K562 (cell line): ENCODE results near the gene NOP16. TPM values are rescaled to one million over a fixed set of nuclear protein-coding genes. Genes with fewer than 3 reads are reported as not detected.
A peak's percentile ranks its signal among the peaks of the same experiment; 100 is the strongest.

ENCODE experiments used
- ATAC-seq: fragments of 200-7000 bp; cut with Tn5 transposase; 3 replicates; pipeline ENCODE4 v1.9.1; 2020; ENCODE audit warnings: moderate library complexity
- BruUV-seq: library from RNA; stranded (reverse); fragments of 400-500 nt; replicated peaks from 2 replicates; lab custom pipeline; 2021; lab: Mats Ljungman, UMichigan
- CTCF ChIA-PET: fragments of 300-600 bp; formaldehyde crosslinking; extraction: SDS; loops from one replicate; lab custom pipeline; 2021; ENCODE audit warnings: low intra/inter-chr PET ratio; lab: Yijun Ruan, JAX
- POLR2A ChIA-PET: fragments of 300-600, 350-650 bp; sonication (Branson Sonifier 250); formaldehyde crosslinking; extraction: SDS; loops from one replicate; lab custom pipeline; 2021; ENCODE audit warnings: antibody characterized with exemption, inconsistent platforms; lab: Yijun Ruan, JAX
- DNase-seq, 4 experiments: peaks; one replicate each; pipeline versions ENCODE4 v3.0.0 to v3.0.0-alpha.2; 2011 to 2018; ENCODE audit warnings: low spot score in 3 of 4, mixed read lengths in 3 of 4; ENCODE audit errors: extremely low read depth in 1 of 4
- FAIRE-seq: peaks from 2 replicates; lab custom pipeline; 2011; peaks lifted over from hg19 to GRCh38; lab: Jason Lieb, UNC
- H2AFZ ChIP-seq: 2 replicates; pipeline ENCODE4 v1.6.0; 2011; ENCODE audit warnings: low read depth, low read length, control low read depth, inconsistent platforms
- H3K27ac ChIP-seq: fragments of 200-600 bp; 3 replicates; pipeline ENCODE4 v1.8.0; 2011; ENCODE audit warnings: low read depth, mild to moderate bottlenecking, control low read depth, inconsistent platforms, low read length, moderate library complexity, mixed read lengths; ENCODE audit errors: extremely low read depth
- H3K27me3 ChIP-seq, 2 experiments: fragments of 300-600 bp in 1 of 2; 2 replicates in 1 of 2; 3 replicates in 1 of 2; pipeline versions ENCODE4 v1.6.0 to v1.8.0; 2011; ENCODE audit warnings: inconsistent platforms in 2 of 2, low read length in 2 of 2, mild to moderate bottlenecking in 1 of 2, mixed read lengths in 1 of 2, moderate library complexity in 1 of 2; ENCODE audit not compliant: control insufficient read depth in 2 of 2, insufficient read depth in 2 of 2
- H3K36me3 ChIP-seq: fragments of 300-600 bp; 3 replicates; pipeline ENCODE4 v1.8.0; 2011; ENCODE audit warnings: mild to moderate bottlenecking, low read length, inconsistent platforms; ENCODE audit not compliant: control insufficient read depth, insufficient read depth
- H3K4me1 ChIP-seq, 2 experiments: fragments of 200-600 bp in 1 of 2; replicated peaks in 1 of 2; 2 replicates in 1 of 2; 3 replicates in 1 of 2; pipeline versions ENCODE4 v1.5.1 to v1.8.0; 2011; ENCODE audit warnings: inconsistent platforms in 2 of 2, low read length in 2 of 2, mild to moderate bottlenecking in 1 of 2, mixed read lengths in 1 of 2, moderate library complexity in 1 of 2; ENCODE audit not compliant: control insufficient read depth in 2 of 2, insufficient read depth in 2 of 2
- H3K4me2 ChIP-seq: 2 replicates; pipeline ENCODE4 v1.6.1; 2011; ENCODE audit warnings: low read length, control low read depth, inconsistent platforms, mixed read lengths; ENCODE audit not compliant: insufficient read depth
- H3K4me3 ChIP-seq: fragments of 200-600 bp; sonication (generic), shearing (Covaris generic); 2 replicates; pipeline ENCODE4 v1.5.1; 2016; ENCODE audit warnings: control low read depth, inconsistent platforms
- H3K79me2 ChIP-seq: fragments of 200-600 bp; 3 replicates; pipeline ENCODE4 v1.8.0; 2011; ENCODE audit warnings: low read length, inconsistent platforms; ENCODE audit not compliant: control insufficient read depth, insufficient read depth
- H3K9ac ChIP-seq, 2 experiments: 2 replicates each; pipeline versions ENCODE4 v1.6.0 to v1.6.1; 2011; ENCODE audit warnings: low read depth in 2 of 2, low read length in 2 of 2, control low read depth in 1 of 2, inconsistent platforms in 1 of 2, mild to moderate bottlenecking in 1 of 2, mixed read lengths in 1 of 2; ENCODE audit not compliant: insufficient read depth in 1 of 2
- H3K9me1 ChIP-seq: one replicate; pipeline ENCODE4 v1.6.0; 2011; ENCODE audit warnings: inconsistent platforms, mild to moderate bottlenecking, low read length, moderate library complexity; ENCODE audit not compliant: control insufficient read depth, insufficient read depth
- H3K9me3 ChIP-seq: replicated peaks from 2 replicates; pipeline ENCODE4 v1.5.1; 2011; ENCODE audit warnings: low read depth, low read length, inconsistent platforms; ENCODE audit not compliant: control insufficient read depth, insufficient read depth
- H4K20me1 ChIP-seq: replicated peaks from 2 replicates; pipeline ENCODE4 v1.6.1; 2011; ENCODE audit warnings: low read length, inconsistent platforms, mixed read lengths; ENCODE audit not compliant: control insufficient read depth, insufficient read depth
- MAFK ChIP-seq: IDR thresholded peaks from 2 replicates; pipeline ENCODE4 v1.6.1; 2011; ENCODE audit warnings: low read length, improper control_type of control experiment
- MTA2 ChIP-seq: fragments of 450-650 bp; IDR thresholded peaks from 2 replicates; pipeline ENCODE4 v1.6.1; 2016; ENCODE audit warnings: low read depth
- NBN ChIP-seq: fragments of 450-650 bp; IDR thresholded peaks from 2 replicates; pipeline ENCODE4 v1.6.1; 2016; ENCODE audit warnings: low read depth, mild to moderate bottlenecking
- NCOA6 ChIP-seq: fragments of 450-650 bp; IDR thresholded peaks from 2 replicates; pipeline ENCODE4 v1.6.1; 2017; ENCODE audit warnings: mild to moderate bottlenecking
- NEUROD1 ChIP-seq: fragments of 150-350 bp; IDR thresholded peaks from 2 replicates; pipeline ENCODE4 v1.6.1; 2014; ENCODE audit warnings: borderline replicate concordance, low read length, low read depth; ENCODE audit not compliant: partially characterized antibody
- PHF8 ChIP-seq: fragments of 200-600 bp; sonication (generic); IDR thresholded peaks from 2 replicates; pipeline ENCODE4 v1.6.1; 2012; ENCODE audit warnings: mixed run types, mild to moderate bottlenecking, inconsistent platforms, low read length, moderate library complexity, borderline replicate concordance
- PKNOX1 ChIP-seq: fragments of 450-650 bp; IDR thresholded peaks from 2 replicates; pipeline ENCODE4 v1.6.1; 2016
- SREBF1 ChIP-seq: fragments of 150-350 bp; IDR thresholded peaks from 2 replicates; pipeline ENCODE4 v1.6.1; 2014; ENCODE audit warnings: antibody characterized with exemption, low read depth, low read length, borderline replicate concordance
- UBTF ChIP-seq, 2 experiments: IDR thresholded peaks; 2 replicates each; pipeline ENCODE4 v1.6.1; 2012; ENCODE audit warnings: improper control_type of control experiment in 2 of 2, low read depth in 2 of 2, low read length in 2 of 2, borderline replicate concordance in 1 of 2
- ZKSCAN3 ChIP-seq: fragments of 250-450 bp; sonication (Bioruptor Pico); IDR thresholded peaks from 2 replicates; pipeline ENCODE4 v1.4.0; 2020
- ZNF57 ChIP-seq: fragments of 450-650 bp; formaldehyde crosslinking; IDR thresholded peaks from 2 replicates; pipeline ENCODE4 v1.4.0; 2020; ENCODE audit warnings: mild to moderate bottlenecking, moderate library complexity
- ZNF830 ChIP-seq: fragments of 250-450 bp; sonication (Bioruptor Pico); IDR thresholded peaks from 2 replicates; pipeline ENCODE4 v1.5.0; 2021; ENCODE audit warnings: mild to moderate bottlenecking
- ZSCAN32 ChIP-seq: fragments of 450-650 bp; formaldehyde crosslinking; IDR thresholded peaks from 2 replicates; pipeline ENCODE4 v1.4.0; 2020; ENCODE audit warnings: mild to moderate bottlenecking, moderate library complexity
- WGBS: fragments of 100-300 bp; shearing (Covaris generic); methylation state at CpG from one replicate; pipeline ENCODE4 v1.1.6; 2016; ENCODE audit warnings: low coverage, mixed read lengths; ENCODE audit not compliant: insufficient coverage; ENCODE audit errors: missing lambda C conversion rate; 5-methylcytosine and 5-hydroxymethylcytosine counted together
- in situ Hi-C: fragments of 300-500 bp; cut with MboI; formaldehyde crosslinking; loops from 4 replicates; pipeline ENCODE4 v1.15.0; 2018; ENCODE audit warnings: inconsistent platforms, mixed read lengths
- intact Hi-C: fragments of 100-400 bp; cut with micrococcal nuclease; formaldehyde crosslinking; loops from 2 replicates; pipeline ENCODE4 v1.14.2; 2022
- polyA plus RNA-seq, 8 experiments: library from polyadenylated mRNA; depleted of rRNA in 4 of 8; stranded (reverse) in 5 of 8; unstranded in 3 of 8; fragments of >200 nt; fragmentation: Nextera tagmentation in 2 of 8; fragmentation: Illumina TruSeq in 1 of 8; extraction: Ambion mirVana in 2 of 8; extraction: Trizol in 1 of 8; gene quantifications; 2 replicates each; pipeline versions ENCODE4 v1.2.1 to v1.2.3, GENCODE V29; 2011 to 2014; ENCODE audit warnings: inconsistent platforms in 1 of 8, missing spikeins in 1 of 8
- total RNA-seq, 7 experiments: library from RNA; depleted of rRNA in 6 of 7; stranded (reverse); fragments of >200 nt in 6 of 7; fragmentation: Illumina TruSeq in 2 of 7; extraction: Trizol in 2 of 7; gene quantifications; 2 replicates each; pipeline versions ENCODE4 v1.2.1 to v1.2.3, GENCODE V29; 2011 to 2021; ENCODE audit warnings: low replicate concordance in 1 of 7
- TF ChIP-seq, protein P1 (sequence below): fragments of 450-650 bp; conservative IDR thresholded peaks from 2 replicates; pipeline ENCODE4 v1.6.1; 2016; ENCODE audit warnings: missing genetic modification characterization, low read depth, mild to moderate bottlenecking, control low read depth, missing compliant biosample characterization

The NOP16 gene
- total and polyA plus RNA-seq, 9 of the 15 experiments (the other 6 are each of a cell fraction or from before 2014, with no cell fraction given): 92.5 to 342 (median 148) TPM

GRCh38 chr5:176397736-176398420 lies 9.5 kb upstream of the NOP16 start (continued):
- TF ChIP-seq UBTF (IDR thresholded peaks at IDR 0.05; ENCODE audit: borderline replicate concordance in 1 of 2, low read depth in 2 of 2, low read length in 2 of 2) (no peak), NCOA6 (no peak), ZKSCAN3 (CRISPR knock-in tag) (no peak), SREBF1 (no peak), NEUROD1 (no peak)

DNA sequence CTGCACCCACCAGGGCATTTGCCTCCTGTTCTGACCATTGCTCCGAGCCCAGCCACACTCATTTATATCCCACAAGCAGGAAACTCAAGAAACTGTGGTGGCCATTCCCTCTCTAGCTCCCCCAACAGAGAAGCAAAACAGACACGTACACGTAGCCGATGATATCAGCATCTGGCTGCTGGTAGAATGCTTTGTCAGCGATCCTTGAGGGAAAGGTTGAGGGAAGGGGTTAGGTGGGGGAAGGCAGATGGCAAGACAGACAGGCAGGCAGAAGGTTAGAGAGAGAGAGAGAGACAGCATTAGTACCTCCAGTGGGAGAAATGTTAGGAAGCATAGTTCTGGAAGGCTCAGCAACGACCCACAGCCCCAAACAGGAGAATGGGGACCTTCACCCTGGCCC lies 7.9 kb upstream of the NOP16 start:
- in situ Hi-C loops (no loop called here), intact Hi-C loops (no loop called here)
- no peaks in the 10 kb centered on the region for H3K79me2 ChIP-seq
- no peaks in the 10 kb centered on the region for H3K27me3 ChIP-seq
- CTCF ChIA-PET: no interaction called here
- peak overlapping the region; percentile 61 for H3K4me2 ChIP-seq
- H3K36me3 ChIP-seq: peaks cover 49% of the 10 kb centered on the region; the same call in 2 of the 3 replicates
- H3K9me1 ChIP-seq: peaks cover 3% of the 10 kb centered on the region
- H3K9me3 ChIP-seq: no peaks in the 10 kb centered on the region
- POLR2A ChIA-PET: interaction anchor here (0.7 to 1.6 kb wide), 2 partner anchors 10 to 11 kb away, joined by 3 to 8 read pairs; no protein-coding TSS in a partner anchor
- H3K4me1 ChIP-seq: peaks cover 12 to 25% of the 10 kb centered on the region in 2 experiments; a peak in 4 of 5 replicates
- no peaks in the 10 kb centered on the region for H4K20me1 ChIP-seq
- H2AFZ ChIP-seq: peak overlapping the region; percentile 76
- FAIRE-seq: peak; percentile 94
- no TSS peak for BruUV-seq
- no peak overlapping the region for H3K4me3 ChIP-seq
- peak overlapping the region; percentile 66 for H3K27ac ChIP-seq
- DNase-seq: peak; percentile 45 to 73 (median 52)
- peak overlapping the region; percentile 40 to 72; a peak in 3 of 4 replicates for H3K9ac ChIP-seq
- ATAC-seq: peak; percentile 86
- 10% methylated on average over 6 of the region's 6 CpGs for WGBS
- TF ChIP-seq PKNOX1 (peak; percentile 81), ZNF830 (CRISPR knock-in tag) (no peak), NBN (peak; percentile 66; the same call in 1 of the 2 replicates), ZNF57 (CRISPR knock-in tag) (no peak), ZSCAN32 (CRISPR knock-in tag) (no peak), MAFK (peak; percentile 97), MTA2 (0 out of 2 replicates have a peak, but pooled peaks have one; percentile 6), PHF8 (no peak)
- TF ChIP-seq, protein P1, sequence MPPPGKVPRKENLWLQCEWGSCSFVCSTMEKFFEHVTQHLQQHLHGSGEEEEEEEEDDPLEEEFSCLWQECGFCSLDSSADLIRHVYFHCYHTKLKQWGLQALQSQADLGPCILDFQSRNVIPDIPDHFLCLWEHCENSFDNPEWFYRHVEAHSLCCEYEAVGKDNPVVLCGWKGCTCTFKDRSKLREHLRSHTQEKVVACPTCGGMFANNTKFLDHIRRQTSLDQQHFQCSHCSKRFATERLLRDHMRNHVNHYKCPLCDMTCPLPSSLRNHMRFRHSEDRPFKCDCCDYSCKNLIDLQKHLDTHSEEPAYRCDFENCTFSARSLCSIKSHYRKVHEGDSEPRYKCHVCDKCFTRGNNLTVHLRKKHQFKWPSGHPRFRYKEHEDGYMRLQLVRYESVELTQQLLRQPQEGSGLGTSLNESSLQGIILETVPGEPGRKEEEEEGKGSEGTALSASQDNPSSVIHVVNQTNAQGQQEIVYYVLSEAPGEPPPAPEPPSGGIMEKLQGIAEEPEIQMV (tag): no peak
